ENCODE results near the gene TPD52L1.

Gene TPD52L1

DNA sequence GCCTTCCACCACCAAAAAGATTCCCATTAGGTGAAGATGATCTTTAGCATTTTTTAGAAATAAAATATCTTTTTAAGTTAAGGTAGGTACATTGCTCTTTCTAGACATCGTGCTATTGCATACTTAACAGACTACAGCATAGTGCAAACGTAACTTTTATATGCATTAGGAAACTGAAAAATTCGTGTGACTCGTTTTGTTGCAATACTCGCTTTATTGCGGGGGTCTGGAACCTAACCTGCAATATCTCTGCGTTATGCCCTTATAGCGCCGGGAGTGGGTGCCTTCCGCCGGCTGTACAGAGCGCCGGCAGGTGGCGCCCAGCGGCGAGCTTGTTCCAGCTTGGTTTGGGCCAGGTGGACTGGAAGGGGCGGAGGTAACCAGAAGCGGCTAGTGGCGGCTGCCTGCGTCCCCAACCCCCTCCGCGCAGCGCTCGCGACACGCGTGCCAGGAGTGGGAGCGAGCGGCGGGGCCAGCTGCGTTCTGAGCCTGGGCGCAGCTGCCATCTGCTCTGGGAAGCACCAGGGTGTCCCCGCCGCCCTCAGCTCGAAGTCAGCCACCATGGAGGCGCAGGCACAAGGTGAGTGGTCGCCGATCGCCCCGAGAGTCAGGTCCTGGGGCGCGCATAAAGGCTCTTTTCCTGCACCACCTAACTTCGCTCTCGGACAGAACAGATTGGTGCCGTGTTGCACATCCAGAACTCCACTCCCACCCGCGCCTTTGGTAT, at the start of gene TPD52L1:
TSS of gene TPD52L1 (plus strand) at position 383 of the 727 bp plus-strand sequence. CDS start at position 562, 179 bp downstream.
- TF ChIP-seq CTCF (IDR thresholded peaks at IDR 0.05; ENCODE audit: control extremely low read depth, extremely low read depth, low read depth, missing control alignments): peak; percentile 97
- POLR2A ChIA-PET: no interaction called here
- peak; percentile 82 for DNase-seq (ENCODE audit: extremely low spot score)
- CTCF ChIA-PET: interaction anchor here (0.6 to 3.3 kb wide), 15 partner anchors 8 to 615 kb away, joined by 3 to 14 read pairs (median 4); no protein-coding TSS in a partner anchor

DNA sequence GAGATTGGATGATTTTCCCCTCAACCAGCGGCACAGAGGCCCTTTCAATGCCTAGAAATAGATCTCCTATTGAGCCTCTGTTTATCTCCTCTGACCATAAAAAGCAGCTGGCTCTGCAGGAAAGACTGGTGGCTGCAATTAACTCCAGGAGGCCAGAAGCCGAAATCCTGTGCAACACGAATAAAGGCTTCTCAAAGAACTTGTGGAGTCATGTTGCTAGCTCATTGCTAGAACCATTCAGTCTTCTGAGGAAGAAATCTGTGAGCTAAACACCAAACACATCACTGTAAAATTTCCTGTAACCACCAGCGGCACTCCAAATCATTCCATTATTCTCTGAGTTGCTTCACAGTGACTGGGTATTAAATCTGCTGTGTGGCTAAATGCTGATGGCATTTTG, 49.1 kb upstream of the TPD52L1 start:
- no peak for TF ChIP-seq CTCF (IDR thresholded peaks at IDR 0.05; ENCODE audit: control extremely low read depth, extremely low read depth, low read depth, missing control alignments)
- ChIA-PET POLR2A (no interaction called here), CTCF (interaction anchor here (1.9 kb wide), 1 partner anchor 9 kb away, joined by 9 read pairs; no protein-coding TSS in a partner anchor)
- DNase-seq (ENCODE audit: extremely low spot score): no peak

DNA sequence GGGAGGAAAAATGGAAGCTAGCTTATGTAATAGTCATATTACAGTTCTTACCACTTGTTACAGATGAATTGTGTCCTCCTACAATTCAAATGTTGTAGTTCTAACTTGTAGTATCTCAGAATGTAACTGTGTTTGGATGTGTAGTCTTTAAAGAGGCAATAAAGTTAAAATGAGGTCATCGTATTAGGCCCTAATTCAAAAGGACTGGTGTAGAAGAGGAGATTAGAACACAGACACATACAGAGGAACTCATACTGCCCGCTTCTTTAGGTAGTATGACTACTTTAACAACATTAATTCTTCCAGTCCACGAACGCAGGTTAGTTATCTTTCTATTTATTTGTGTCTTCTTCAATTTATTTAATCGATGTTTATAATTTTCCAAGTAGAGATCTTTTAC, 46.5 kb upstream of the TPD52L1 start:
- POLR2A ChIA-PET: no interaction called here
- CTCF ChIA-PET: interaction anchor here (1.0 kb wide), 1 partner anchor 11 kb away, joined by 3 read pairs; no protein-coding TSS in a partner anchor
- no peak for TF ChIP-seq CTCF (IDR thresholded peaks at IDR 0.05; ENCODE audit: control extremely low read depth, extremely low read depth, low read depth, missing control alignments)
- no peak for DNase-seq (ENCODE audit: extremely low spot score)

GRCh38 chr6:125107896-125108295, 45.7 kb upstream of the TPD52L1 start:
- no peak for TF ChIP-seq CTCF (IDR thresholded peaks at IDR 0.05; ENCODE audit: control extremely low read depth, extremely low read depth, low read depth, missing control alignments)
- CTCF ChIA-PET: no interaction called here
- POLR2A ChIA-PET: no interaction called here
- no peak for DNase-seq (ENCODE audit: extremely low spot score)

GRCh38 chr6:125110056-125110455, 43.5 kb upstream of the TPD52L1 start:
- CTCF ChIA-PET: no interaction called here
- POLR2A ChIA-PET: no interaction called here
- DNase-seq (ENCODE audit: extremely low spot score): no peak
- no peak for TF ChIP-seq CTCF (IDR thresholded peaks at IDR 0.05; ENCODE audit: control extremely low read depth, extremely low read depth, low read depth, missing control alignments)

- CTCF ChIA-PET: interaction anchor here (1.8 kb wide), 1 partner anchor 12 kb away, joined by 7 read pairs; no protein-coding TSS in a partner anchor
- POLR2A ChIA-PET: no interaction called here
- no peak for DNase-seq (ENCODE audit: extremely low spot score)
- TF ChIP-seq CTCF (IDR thresholded peaks at IDR 0.05; ENCODE audit: control extremely low read depth, extremely low read depth, low read depth, missing control alignments): no peak
These were observed 42.2 kb upstream of the TPD52L1 start for GRCh38 chr6:125111219-125111983.

All from GM10248 (cell line).